ENCODE results near the gene TF. TPM values are rescaled to one million over a fixed set of nuclear protein-coding genes. Genes with fewer than 3 reads are reported as not detected.

The TF gene
- 10 to 100 TPM in 2 of 6 donors, 1 to 10 TPM in 4; 1.1 to 30.7 (median 8.2) TPM for total RNA-seq
- polyA plus RNA-seq = 1 to 10 TPM; 3.4 to 3.9 TPM

DNA sequence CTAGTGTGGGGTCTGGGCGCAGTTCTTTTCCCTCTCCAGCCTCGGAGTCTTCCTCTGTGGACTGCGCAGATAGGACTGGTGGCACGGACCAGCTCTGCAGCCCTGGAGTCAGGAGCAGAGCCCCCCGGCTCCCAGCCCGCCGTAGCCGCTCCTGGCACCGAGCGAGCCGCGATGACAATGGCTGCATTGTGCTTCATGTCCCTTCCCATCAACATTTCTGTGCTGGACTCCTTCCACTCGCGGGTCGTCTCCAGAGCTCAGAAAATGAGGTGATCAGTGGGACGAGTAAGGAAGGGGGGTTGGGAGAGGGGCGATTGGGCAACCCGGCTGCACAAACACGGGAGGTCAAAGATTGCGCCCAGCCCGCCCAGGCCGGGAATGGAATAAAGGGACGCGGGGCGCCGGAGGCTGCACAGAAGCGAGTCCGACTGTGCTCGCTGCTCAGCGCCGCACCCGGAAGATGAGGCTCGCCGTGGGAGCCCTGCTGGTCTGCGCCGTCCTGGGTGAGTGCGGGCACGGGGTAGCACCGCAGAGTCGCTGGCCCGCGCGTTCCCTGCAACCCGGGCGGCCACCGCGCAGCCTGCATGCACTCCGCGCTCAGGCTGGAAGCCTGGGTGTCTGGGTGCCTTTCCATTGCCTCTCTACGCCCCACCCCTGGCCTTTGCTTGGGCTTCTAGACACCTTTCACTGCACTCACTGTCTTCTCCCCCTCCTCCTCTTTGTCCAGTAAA, at the start of gene TF:
Gene TF, plus strand, starts transcription at position 413 of the 731 bp plus-strand sequence. Its CDS starts 48 bp downstream, at position 461.
- no peaks in the 10 kb centered on the region for H3K36me3 ChIP-seq
- TF ChIP-seq, protein P1, sequence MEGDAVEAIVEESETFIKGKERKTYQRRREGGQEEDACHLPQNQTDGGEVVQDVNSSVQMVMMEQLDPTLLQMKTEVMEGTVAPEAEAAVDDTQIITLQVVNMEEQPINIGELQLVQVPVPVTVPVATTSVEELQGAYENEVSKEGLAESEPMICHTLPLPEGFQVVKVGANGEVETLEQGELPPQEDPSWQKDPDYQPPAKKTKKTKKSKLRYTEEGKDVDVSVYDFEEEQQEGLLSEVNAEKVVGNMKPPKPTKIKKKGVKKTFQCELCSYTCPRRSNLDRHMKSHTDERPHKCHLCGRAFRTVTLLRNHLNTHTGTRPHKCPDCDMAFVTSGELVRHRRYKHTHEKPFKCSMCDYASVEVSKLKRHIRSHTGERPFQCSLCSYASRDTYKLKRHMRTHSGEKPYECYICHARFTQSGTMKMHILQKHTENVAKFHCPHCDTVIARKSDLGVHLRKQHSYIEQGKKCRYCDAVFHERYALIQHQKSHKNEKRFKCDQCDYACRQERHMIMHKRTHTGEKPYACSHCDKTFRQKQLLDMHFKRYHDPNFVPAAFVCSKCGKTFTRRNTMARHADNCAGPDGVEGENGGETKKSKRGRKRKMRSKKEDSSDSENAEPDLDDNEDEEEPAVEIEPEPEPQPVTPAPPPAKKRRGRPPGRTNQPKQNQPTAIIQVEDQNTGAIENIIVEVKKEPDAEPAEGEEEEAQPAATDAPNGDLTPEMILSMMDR (IDR thresholded peaks at IDR 0.05) = no peak
- H3K27me3 ChIP-seq = no peaks in the 10 kb centered on the region
- ATAC-seq = peak in 3 of 4 donors; percentile 27 to 75 (median 65)
- intact Hi-C loops (cut with DNase I) = no loop called here
- no peak for FAIRE-seq
- peak in 2 of 6 donors; percentile 72 to 78 for DNase-seq
- H3K27ac ChIP-seq = no peak within 1 kb of the TSS
- no peaks in the 10 kb centered on the region for H3K9me3 ChIP-seq
- peaks cover 0 to 12% (median 0%) of the 10 kb centered on the region in 3 donors for H3K4me1 ChIP-seq
- WGBS, 2 donors = 26 to 50% methylated on average over 45 to 50 of the region's 50 CpGs
- peak within 1 kb of the TSS in 1 of 4 donors; percentile 44 for H3K4me3 ChIP-seq

DNA sequence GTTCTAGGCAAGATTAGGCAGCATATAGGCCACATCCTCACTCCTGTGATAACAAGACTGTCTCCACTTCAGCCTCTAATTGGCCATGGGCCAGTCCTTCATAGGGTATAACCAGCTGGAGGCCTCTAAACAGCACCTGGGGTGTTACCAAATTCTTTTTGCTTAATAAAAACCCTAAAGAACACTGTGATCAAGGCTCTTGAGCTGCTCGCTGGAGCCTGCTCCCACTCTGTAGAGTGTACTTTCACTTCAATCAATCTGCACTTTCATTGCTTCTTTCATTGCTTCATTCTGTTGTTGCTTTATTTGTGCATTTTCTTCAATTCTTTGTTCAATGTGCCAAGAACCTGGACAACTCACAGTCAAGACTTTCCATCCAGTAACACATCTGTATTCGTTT, 48.2 kb upstream of the TF start:
- 84 to 86% methylated on average over 2 of the region's 2 CpGs for WGBS, 2 donors
- TF ChIP-seq, protein P1 (IDR thresholded peaks at IDR 0.05) = no peak
- intact Hi-C loops (cut with DNase I) = no loop called here

DNA sequence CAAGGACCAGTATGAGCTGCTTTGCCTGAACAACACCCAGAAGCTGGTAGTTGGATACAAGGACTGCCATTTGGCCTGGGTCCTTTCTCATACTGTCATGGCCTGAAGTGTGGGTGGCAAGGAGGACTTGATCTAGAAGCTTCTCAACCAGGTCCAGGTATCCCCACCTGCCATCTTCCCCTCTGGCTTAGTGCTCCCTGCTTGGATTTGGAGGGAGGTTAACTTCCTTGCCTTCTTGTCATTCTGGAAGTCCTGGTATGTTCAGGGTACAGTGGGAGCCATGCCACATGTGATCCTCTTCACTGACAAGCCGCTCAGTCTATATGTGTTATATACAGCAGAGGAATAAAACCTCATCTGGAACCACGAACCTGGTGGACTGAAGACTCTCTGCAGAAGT, 46.7 kb upstream of the TF start:
- no peak for FAIRE-seq
- TF ChIP-seq, protein P1 (IDR thresholded peaks at IDR 0.05) = no peak
- no peak overlapping the region for H3K4me3 ChIP-seq
- intact Hi-C loops (cut with DNase I) = no loop called here
- H3K36me3 ChIP-seq = no peaks in the 10 kb centered on the region
- H3K27me3 ChIP-seq = no peaks in the 10 kb centered on the region
- DNase-seq = no peak
- 75 to 81% methylated on average over 2 of the region's 2 CpGs for WGBS, 2 donors
- no peaks in the 10 kb centered on the region for H3K4me1 ChIP-seq
- no peak for ATAC-seq
- H3K27ac ChIP-seq = no peak overlapping the region
- H3K9me3 ChIP-seq = no peaks in the 10 kb centered on the region

More for the DNA sequence above, 48.2 kb upstream of the TF start:
- H3K9me3 ChIP-seq = no peaks in the 10 kb centered on the region
- H3K4me3 ChIP-seq = no peak overlapping the region
- H3K27ac ChIP-seq = no peak overlapping the region
- FAIRE-seq (no peak), ATAC-seq (no peak), DNase-seq (no peak)
- no peaks in the 10 kb centered on the region for H3K36me3 ChIP-seq
- no peaks in the 10 kb centered on the region for H3K4me1 ChIP-seq
- H3K27me3 ChIP-seq = no peaks in the 10 kb centered on the region

DNA sequence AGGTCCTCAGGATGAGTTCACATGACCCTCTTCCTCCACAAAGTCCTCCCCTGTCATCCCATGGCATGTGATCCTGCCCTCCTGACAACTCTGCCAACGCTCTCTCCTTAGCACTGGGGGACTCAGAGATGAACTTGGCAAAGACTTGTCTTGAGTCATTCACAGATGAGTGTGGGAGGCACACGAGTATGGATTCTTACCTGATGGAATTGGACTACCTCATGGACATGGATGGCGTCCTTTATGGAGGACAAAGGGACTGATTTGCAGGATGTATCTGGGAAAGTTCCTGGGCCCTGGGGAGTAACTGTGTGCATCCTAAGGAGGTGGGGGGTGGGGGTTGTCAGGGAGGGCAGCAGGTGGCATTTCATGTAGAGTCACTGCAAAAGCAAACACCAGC, 46.3 kb upstream of the TF start:
- no peak overlapping the region for H3K27ac ChIP-seq
- no peaks in the 10 kb centered on the region for H3K9me3 ChIP-seq
- FAIRE-seq (no peak), DNase-seq (no peak), ATAC-seq (no peak)
- H3K4me1 ChIP-seq = no peaks in the 10 kb centered on the region
- H3K36me3 ChIP-seq = no peaks in the 10 kb centered on the region
- intact Hi-C loops (cut with DNase I) = no loop called here
- TF ChIP-seq, protein P1 (IDR thresholded peaks at IDR 0.05) = no peak
- no peaks in the 10 kb centered on the region for H3K27me3 ChIP-seq
- WGBS, 2 donors = 85 to 88% methylated on average over 3 of the region's 3 CpGs
- no peak overlapping the region for H3K4me3 ChIP-seq

DNA sequence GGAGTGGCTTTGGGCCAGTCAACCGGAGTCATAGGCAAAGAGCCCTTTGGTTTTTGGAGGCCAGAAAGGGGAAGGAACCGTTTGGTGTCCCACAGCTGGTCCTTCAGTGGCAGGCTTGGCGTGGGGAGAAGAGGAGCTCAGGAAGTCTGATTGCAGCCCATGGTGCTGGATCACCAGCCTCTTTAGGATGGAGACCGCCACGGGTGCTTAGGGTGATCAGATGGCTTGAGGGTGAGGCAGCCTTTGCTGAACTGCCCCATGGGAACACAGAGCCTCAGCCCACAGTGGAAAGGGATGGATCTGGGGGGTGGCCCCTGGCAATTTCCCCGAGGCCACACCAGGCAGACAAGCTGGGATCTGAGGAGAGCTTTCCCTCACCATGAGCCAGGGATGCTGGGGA, 45.8 kb upstream of the TF start:
- no peak for DNase-seq
- intact Hi-C loops (cut with DNase I) = no loop called here
- TF ChIP-seq, protein P1 (IDR thresholded peaks at IDR 0.05) = no peak
- Histone ChIP-seq H3K27ac (no peak overlapping the region), H3K36me3 (no peaks in the 10 kb centered on the region), H3K27me3 (no peaks in the 10 kb centered on the region), H3K4me1 (no peaks in the 10 kb centered on the region), H3K9me3 (no peaks in the 10 kb centered on the region), H3K4me3 (no peak overlapping the region)
- ATAC-seq = no peak
- WGBS, 2 donors = 82 to 84% methylated on average over 6 of the region's 6 CpGs
- no peak for FAIRE-seq

Measured in pancreas (tissue), 10 donors.